ENCODE measurements around the gene MTMR12.

MTMR12 gene

DNA sequence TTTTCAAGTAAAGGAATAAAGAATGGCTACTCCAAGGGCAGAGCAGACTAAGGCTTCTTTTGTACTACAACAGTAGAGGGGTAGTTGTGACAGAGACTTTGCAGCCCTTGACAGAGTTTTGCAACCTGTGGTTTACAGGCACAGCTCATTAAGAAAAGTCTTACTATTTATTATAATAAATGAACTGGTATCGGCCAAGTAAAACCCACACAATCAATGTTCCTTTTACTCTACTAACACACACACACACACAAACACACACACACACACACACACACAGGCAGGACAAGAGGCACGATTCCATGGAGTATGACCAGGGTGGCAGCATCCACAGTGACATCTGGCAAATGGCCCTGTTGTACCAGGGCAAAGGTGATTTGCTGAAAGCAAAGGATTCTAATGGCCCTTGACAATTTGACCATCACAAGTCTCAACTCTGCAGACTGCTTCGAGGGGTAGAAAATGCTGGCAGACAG, 79.5 kb downstream of the MTMR12 start:
- TF ChIP-seq CTCF (conservative IDR thresholded peaks at IDR 0.05; ENCODE audit: low read length): no peak
- no peak overlapping the region for H3K4me3 ChIP-seq (ENCODE audit: low read length)
- DNase-seq (ENCODE audit: low read depth): no peak

- TF ChIP-seq CTCF (conservative IDR thresholded peaks at IDR 0.05; ENCODE audit: low read length): peak; percentile 83
- no peak overlapping the region for H3K4me3 ChIP-seq (ENCODE audit: low read length)
- DNase-seq (ENCODE audit: low read depth): peak; percentile 70
These were observed 80.1 kb downstream of the MTMR12 start for GRCh38 chr5:32232441-32233219.

DNA sequence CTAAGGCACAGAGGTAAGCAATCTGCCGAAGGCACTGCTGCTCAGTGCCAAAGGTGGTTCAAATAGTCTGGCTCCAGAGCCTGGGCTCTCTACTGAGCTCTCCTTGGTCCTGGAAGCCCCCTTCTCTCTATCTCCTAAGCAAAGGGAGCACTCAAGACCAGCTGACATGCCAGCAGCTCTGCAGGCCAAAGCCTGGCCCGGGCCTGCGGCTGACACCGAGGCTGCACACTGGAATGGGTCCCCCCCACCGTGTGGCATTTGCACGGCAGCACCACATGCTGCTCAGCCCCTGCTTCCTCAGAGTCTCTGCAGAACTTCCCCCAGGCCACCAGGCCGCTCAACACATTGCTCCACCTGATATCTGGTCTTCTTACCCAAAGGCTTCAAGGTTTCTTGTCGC, 80.8 kb downstream of the MTMR12 start:
- no peak for TF ChIP-seq CTCF (conservative IDR thresholded peaks at IDR 0.05; ENCODE audit: low read length)
- no peak for DNase-seq (ENCODE audit: low read depth)
- no peak overlapping the region for H3K4me3 ChIP-seq (ENCODE audit: low read length)

- TF ChIP-seq CTCF (conservative IDR thresholded peaks at IDR 0.05; ENCODE audit: low read length): no peak
- DNase-seq (ENCODE audit: low read depth): no peak
These were observed 81.5 kb downstream of the MTMR12 start for GRCh38 chr5:32231241-32231640.

DNA sequence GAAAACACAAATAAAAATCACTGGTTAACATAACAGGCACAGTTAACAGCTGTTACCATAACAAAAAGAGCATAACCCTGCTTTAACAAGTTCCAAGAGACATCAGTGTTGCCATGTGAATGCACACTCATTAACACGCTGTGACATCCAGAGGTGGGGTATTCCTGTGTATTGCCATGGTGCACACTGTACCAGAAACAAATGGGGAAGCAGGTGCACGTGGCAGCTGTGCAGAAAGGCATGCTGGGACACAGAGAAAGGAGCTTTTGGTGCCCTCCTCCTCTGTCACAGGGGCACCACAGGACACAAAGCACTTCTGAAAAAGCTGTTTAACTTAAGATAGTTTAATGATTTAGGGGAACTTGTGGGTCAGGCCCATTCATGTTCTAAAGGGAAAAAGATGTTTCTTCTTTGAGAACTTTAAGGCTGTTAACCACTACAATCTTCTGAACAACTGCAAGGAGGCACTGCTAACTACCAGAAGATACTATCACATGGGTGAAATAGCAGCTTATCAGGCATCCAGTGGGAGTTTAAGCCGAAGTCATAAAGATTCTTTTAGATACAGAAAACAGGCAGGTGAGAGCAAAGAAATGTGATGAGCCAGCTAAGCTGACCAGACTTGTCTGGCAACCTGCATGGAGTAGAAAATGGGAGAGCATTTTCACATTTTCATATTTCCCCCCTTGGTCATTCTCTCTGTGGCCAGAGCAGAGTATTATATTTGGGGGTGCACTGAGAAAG, 82.2 kb downstream of the MTMR12 start:
- TF ChIP-seq CTCF (conservative IDR thresholded peaks at IDR 0.05; ENCODE audit: low read length): no peak
- H3K4me3 ChIP-seq (ENCODE audit: low read length): no peak overlapping the region
- no peak for DNase-seq (ENCODE audit: low read depth)

More at GRCh38 chr5:32231241-32231640, 81.5 kb downstream of the MTMR12 start:
- H3K4me3 ChIP-seq (ENCODE audit: low read length): no peak overlapping the region

- DNase-seq (ENCODE audit: low read depth): no peak
- no peak for TF ChIP-seq CTCF (conservative IDR thresholded peaks at IDR 0.05; ENCODE audit: low read length)
- no peak overlapping the region for H3K4me3 ChIP-seq (ENCODE audit: low read length)
These were observed 83.2 kb downstream of the MTMR12 start for GRCh38 chr5:32229586-32229985.

Measured in AG10803 (cell line).